ENCODE results near the gene SHC1. TPM values are rescaled to one million over a fixed set of nuclear protein-coding genes. Genes with fewer than 3 reads are reported as not detected.

The SHC1 gene
- total RNA-seq, 2 experiments from 2014 or later, result 59.9 to 60.0 TPM

- Mint-ChIP-seq H3K4me3 (no peak overlapping the region), H3K27ac (no peak overlapping the region), H3K4me1 (ENCODE audit: low read depth) (peaks cover 17% of the 10 kb centered on the region), H3K9me3 (no peaks in the 10 kb centered on the region), H3K36me3 (ENCODE audit: low read depth) (peaks cover 17% of the 10 kb centered on the region), H3K27me3 (no peaks in the 10 kb centered on the region)
- Histone ChIP-seq H3K36me3 (ENCODE audit: insufficient read depth, low read length) (peaks cover 21% of the 10 kb centered on the region), H3K4me1 (ENCODE audit: insufficient read depth, low read length) (peaks cover 36% of the 10 kb centered on the region), H3K9me3 (ENCODE audit: control insufficient read depth in 1 of 2, insufficient read depth in 1 of 2, low read length in 2 of 2) (no peaks in the 10 kb centered on the region), H3K27me3 (ENCODE audit: control insufficient read depth in 1 of 2, insufficient read depth in 2 of 2, low read length in 2 of 2) (no peaks in the 10 kb centered on the region), H3K4me3 (ENCODE audit: low read length) (peak overlapping the region; percentile 64), H3K27ac (ENCODE audit: low read depth in 1 of 2, low read length in 2 of 2) (peak overlapping the region; percentile 13 to 54)
- intact Hi-C loops (cut with DNase I, micrococcal nuclease), result loop anchor here in 1 of 2 experiments (1.0 to 2.0 kb wide), 3 partner anchors 18 to 33 kb away; partner anchors contain the start of gene ZBTB7B
- TF ChIP-seq, protein P1, sequence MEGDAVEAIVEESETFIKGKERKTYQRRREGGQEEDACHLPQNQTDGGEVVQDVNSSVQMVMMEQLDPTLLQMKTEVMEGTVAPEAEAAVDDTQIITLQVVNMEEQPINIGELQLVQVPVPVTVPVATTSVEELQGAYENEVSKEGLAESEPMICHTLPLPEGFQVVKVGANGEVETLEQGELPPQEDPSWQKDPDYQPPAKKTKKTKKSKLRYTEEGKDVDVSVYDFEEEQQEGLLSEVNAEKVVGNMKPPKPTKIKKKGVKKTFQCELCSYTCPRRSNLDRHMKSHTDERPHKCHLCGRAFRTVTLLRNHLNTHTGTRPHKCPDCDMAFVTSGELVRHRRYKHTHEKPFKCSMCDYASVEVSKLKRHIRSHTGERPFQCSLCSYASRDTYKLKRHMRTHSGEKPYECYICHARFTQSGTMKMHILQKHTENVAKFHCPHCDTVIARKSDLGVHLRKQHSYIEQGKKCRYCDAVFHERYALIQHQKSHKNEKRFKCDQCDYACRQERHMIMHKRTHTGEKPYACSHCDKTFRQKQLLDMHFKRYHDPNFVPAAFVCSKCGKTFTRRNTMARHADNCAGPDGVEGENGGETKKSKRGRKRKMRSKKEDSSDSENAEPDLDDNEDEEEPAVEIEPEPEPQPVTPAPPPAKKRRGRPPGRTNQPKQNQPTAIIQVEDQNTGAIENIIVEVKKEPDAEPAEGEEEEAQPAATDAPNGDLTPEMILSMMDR (IDR thresholded peaks at IDR 0.05), result no peak
- ChIA-PET POLR2A (interaction anchor here (0.5 to 4.1 kb wide), 20 partner anchors 10 to 1608 kb away, joined by 3 to 52 read pairs (median 8); partner anchors contain the start of genes ADAM15, CKS1B, LENEP and NAXE), CTCF (interaction anchor here (0.6 to 3.5 kb wide), 13 partner anchors 9 to 101 kb away, joined by 3 to 54 read pairs (median 6); partner anchors contain the start of genes LENEP, PBXIP1, PMVK and PYGO2)
- ATAC-seq (ENCODE audit: poor library complexity) (no peak), DNase-seq (peak in 2 of 14 experiments; percentile 24 to 44)
These were observed 13.4 kb upstream of the SHC1 start for GRCh38 chr1:154983776-154984466.

DNA sequence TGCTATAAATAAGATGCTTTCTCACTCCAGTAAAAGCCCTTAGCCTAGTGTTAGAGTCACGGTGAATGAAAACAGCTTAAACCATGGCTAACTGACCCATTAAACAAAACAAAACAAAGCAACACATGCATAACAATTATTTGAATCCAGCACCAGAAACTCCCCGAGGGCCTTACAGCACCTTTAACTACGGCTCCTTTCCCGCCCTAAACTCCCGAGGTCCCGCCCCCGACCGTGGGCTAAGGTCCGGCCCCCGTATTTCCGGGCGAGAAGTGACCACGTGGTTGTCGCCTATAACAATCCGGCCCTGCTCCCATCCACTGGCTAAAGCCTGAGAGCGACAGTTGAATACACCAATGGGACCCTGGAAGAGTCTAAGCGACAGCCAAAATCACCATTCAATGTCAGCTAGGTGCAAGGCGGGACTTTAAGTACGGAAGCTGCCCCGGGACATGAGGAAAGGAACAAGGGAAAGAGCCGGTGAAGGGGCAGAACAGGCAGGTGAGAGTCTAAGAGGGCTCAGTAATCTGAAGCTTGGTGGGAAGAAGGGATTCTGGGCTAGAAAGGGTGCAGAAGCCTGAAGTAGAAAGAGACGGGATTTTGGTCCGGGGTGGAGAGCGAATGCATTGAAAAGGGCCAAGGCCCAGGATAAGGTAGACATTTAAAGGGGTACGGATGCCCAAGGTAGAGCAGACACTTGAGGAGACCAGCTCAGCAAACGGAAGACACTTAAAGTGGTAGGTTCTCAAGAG, 12.5 kb upstream of the SHC1 start, which contains the start of gene FLAD1:
Gene FLAD1, plus strand, starts transcription at position 448 of the 752 bp plus-strand sequence. CDS start 351 bp downstream, outside the sequence.
- no peaks in the 10 kb centered on the region for H3K27me3 ChIP-seq (ENCODE audit: control insufficient read depth in 1 of 2, insufficient read depth in 2 of 2, low read length in 2 of 2)
- DNase-seq (peak; percentile 85 to 99 (median 92)), ATAC-seq (ENCODE audit: poor library complexity) (peak; percentile 99)
- CTCF ChIA-PET, result interaction anchor here (0.6 to 3.5 kb wide), 11 partner anchors 14 to 102 kb away, joined by 3 to 54 read pairs (median 6); partner anchors contain the start of genes PBXIP1, PMVK and PYGO2
- no peaks in the 10 kb centered on the region for H3K9me3 ChIP-seq (ENCODE audit: control insufficient read depth in 1 of 2, insufficient read depth in 1 of 2, low read length in 2 of 2)
- H3K4me3 ChIP-seq (ENCODE audit: low read length), result peak within 1 kb of the TSS; percentile 64
- Mint-ChIP-seq H3K36me3 (ENCODE audit: low read depth) (peaks cover 9% of the 10 kb centered on the region), H3K9me3 (no peaks in the 10 kb centered on the region), H3K4me1 (ENCODE audit: low read depth) (peaks cover 10% of the 10 kb centered on the region), H3K4me3 (no peak within 1 kb of the TSS), H3K27ac (no peak within 1 kb of the TSS), H3K27me3 (no peaks in the 10 kb centered on the region)
- POLR2A ChIA-PET, result interaction anchor here (0.6 to 4.1 kb wide), 18 partner anchors 9 to 102 kb away, joined by 3 to 52 read pairs (median 10); partner anchors contain the start of genes ADAM15, CKS1B, LENEP and PBXIP1
- peaks cover 13% of the 10 kb centered on the region for H3K36me3 ChIP-seq (ENCODE audit: insufficient read depth, low read length)
- TF ChIP-seq, protein P1 (IDR thresholded peaks at IDR 0.05), result no peak
- H3K4me1 ChIP-seq (ENCODE audit: insufficient read depth, low read length), result peaks cover 28% of the 10 kb centered on the region
- intact Hi-C loops (cut with DNase I, micrococcal nuclease), result loop anchor here (1.0 to 2.0 kb wide), 4 partner anchors 18 to 34 kb away; partner anchors contain the start of gene ZBTB7B (in 1 of the 2)
- H3K27ac ChIP-seq (ENCODE audit: low read depth in 1 of 2, low read length in 2 of 2), result peak within 1 kb of the TSS; percentile 13 to 54

DNA sequence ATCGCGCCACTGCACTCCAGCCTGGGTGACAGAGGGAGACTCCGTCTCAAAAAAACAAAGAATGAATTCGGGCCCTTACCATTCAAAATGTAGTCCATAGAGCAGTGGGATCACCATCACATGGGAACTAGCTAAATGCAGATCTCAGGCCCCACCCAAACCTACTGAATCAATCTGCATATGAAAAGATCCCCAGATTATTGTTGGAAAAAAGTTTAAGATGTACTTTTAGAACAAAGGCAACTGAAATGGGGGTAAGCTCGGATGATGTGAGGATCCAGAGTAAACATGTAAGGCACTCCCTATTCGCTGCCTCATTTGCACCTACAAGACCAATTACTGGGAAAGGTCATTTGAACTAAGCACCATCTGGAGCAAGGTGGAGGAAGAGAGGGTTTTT, 11.8 kb upstream of the SHC1 start:
- no peaks in the 10 kb centered on the region for H3K27me3 ChIP-seq (ENCODE audit: control insufficient read depth in 1 of 2, insufficient read depth in 2 of 2, low read length in 2 of 2)
- POLR2A ChIA-PET, result interaction anchor here (1.2 to 4.1 kb wide), 11 partner anchors 9 to 103 kb away, joined by 4 to 52 read pairs (median 19); partner anchors contain the start of genes ADAM15, CKS1B, LENEP and PBXIP1
- peak overlapping the region; percentile 64 for H3K4me3 ChIP-seq (ENCODE audit: low read length)
- H3K4me1 Mint-ChIP-seq (ENCODE audit: low read depth), result peaks cover 10% of the 10 kb centered on the region
- peak overlapping the region in 1 of 2 donors; percentile 54 for H3K27ac ChIP-seq (ENCODE audit: low read depth in 1 of 2, low read length in 2 of 2)
- H3K36me3 ChIP-seq (ENCODE audit: insufficient read depth, low read length), result peaks cover 6% of the 10 kb centered on the region
- intact Hi-C loops (cut with DNase I, micrococcal nuclease), result loop anchor here (1.0 to 2.0 kb wide), 3 partner anchors 19 to 34 kb away; no protein-coding TSS in a partner anchor
- peaks cover 6% of the 10 kb centered on the region for H3K36me3 Mint-ChIP-seq (ENCODE audit: low read depth)
- TF ChIP-seq, protein P1 (IDR thresholded peaks at IDR 0.05), result no peak
- ATAC-seq (ENCODE audit: poor library complexity) (no peak), DNase-seq (no peak)
- no peak overlapping the region for H3K4me3 Mint-ChIP-seq
- no peak overlapping the region for H3K27ac Mint-ChIP-seq
- CTCF ChIA-PET, result interaction anchor here (0.5 to 3.5 kb wide), 8 partner anchors 17 to 621 kb away, joined by 3 to 54 read pairs (median 7); partner anchors contain the start of genes PMVK and PYGO2
- H3K9me3 ChIP-seq (ENCODE audit: control insufficient read depth in 1 of 2, insufficient read depth in 1 of 2, low read length in 2 of 2), result no peaks in the 10 kb centered on the region
- H3K27me3 Mint-ChIP-seq, result no peaks in the 10 kb centered on the region
- peaks cover 24% of the 10 kb centered on the region for H3K4me1 ChIP-seq (ENCODE audit: insufficient read depth, low read length)
- no peaks in the 10 kb centered on the region for H3K9me3 Mint-ChIP-seq

Measured in CD4-positive, alpha-beta T cell (primary cell).